NB4 (cell line): ENCODE data around the gene PGA4.
"Not testable (repeated sequence)": the region's sequence is repeated elsewhere in the genome, so short reads cannot be mapped to it uniquely, and the experiment has no call there.

Source experiments
- CTCF ChIP-seq: IDR thresholded peaks from one replicate; pipeline ENCODE4 v1.5.1; 2012; ENCODE audit warnings: low read depth, low read length
- MAX ChIP-seq: IDR thresholded peaks from 2 replicates; pipeline ENCODE4 v1.6.1; 2011; ENCODE audit warnings: low read depth, low read length
- POLR2A ChIP-seq: IDR thresholded peaks from 2 replicates; pipeline ENCODE4 v1.6.1; 2011; ENCODE audit warnings: mild to moderate bottlenecking; ENCODE audit not compliant: insufficient read length; ENCODE audit errors: extremely low read depth

- TF ChIP-seq CTCF, POLR2A, MAX: not testable (repeated sequence)
These were observed 19.0 kb upstream of the PGA4 start, which contains the start of gene PGA3 for GRCh38 chr11:61202950-61203746.
